Measurements from ENCODE around the gene TNP2. TPM values are rescaled to one million over a fixed set of nuclear protein-coding genes. Genes with fewer than 3 reads are reported as not detected.

The TNP2 gene
- total and polyA plus RNA-seq, 2 of the 4 experiments (the other 2 are of a cell fraction) = not detected

GRCh38 chr16:11238272-11239202 lies 30.6 kb downstream of the TNP2 start:
- Histone ChIP-seq H4K8ac (ENCODE audit: low read depth in 2 of 2, low read length in 2 of 2) (no peak overlapping the region), H2AK5ac (ENCODE audit: low read depth, low read length) (no peak overlapping the region), H3K18ac (ENCODE audit: low read depth, low read length) (no peak overlapping the region), H4K5ac (ENCODE audit: low read depth, low read length) (no peak overlapping the region), H3K4me1 (ENCODE audit: control insufficient read depth, insufficient read depth, low read length) (0 out of 2 replicates have a peak, but pooled peaks cover 2% of the 10 kb centered on the region), H4K20me1 (ENCODE audit: insufficient read depth, low read length) (no peaks in the 10 kb centered on the region), H3K9me1 (ENCODE audit: insufficient read depth, low read length) (no peaks in the 10 kb centered on the region; the same call in 1 of the 2 replicates), H2BK15ac (ENCODE audit: low read depth, low read length) (no peak overlapping the region), H3K36me3 (ENCODE audit: control insufficient read depth, insufficient read depth, low read length) (no peaks in the 10 kb centered on the region), H2BK5ac (ENCODE audit: low read depth, low read length, poor library complexity, severe bottlenecking) (no peak overlapping the region), H3K27ac (ENCODE audit: insufficient read depth, low read length) (no peak overlapping the region), H2AK9ac (replicated peaks; ENCODE audit: low read depth, low read length, poor library complexity) (no peak overlapping the region), H2BK120ac (ENCODE audit: low read depth, low read length) (no peak overlapping the region), H3K4me2 (ENCODE audit: low read depth, low read length) (no peak overlapping the region), H3K27me3 (ENCODE audit: control insufficient read depth, insufficient read depth, low read length) (peaks cover 4% of the 10 kb centered on the region; the same call in 1 of the 2 replicates), H2AFZ (replicated peaks; ENCODE audit: low read length, poor library complexity) (no peak overlapping the region), H3K9ac (ENCODE audit: low read depth, low read length) (no peak overlapping the region), H3K4ac (ENCODE audit: low read depth, low read length) (no peak overlapping the region), H2BK20ac (ENCODE audit: low read depth, low read length) (no peak overlapping the region), H3K23ac (ENCODE audit: low read depth, low read length) (no peak overlapping the region), H3K14ac (replicated peaks; ENCODE audit: low read depth, low read length) (no peak overlapping the region), H3K79me1 (ENCODE audit: low read depth in 1 of 2, low read length in 2 of 2) (no peaks in the 10 kb centered on the region), H3K9me3 (ENCODE audit: control insufficient read depth, insufficient read depth, low read length) (no peaks in the 10 kb centered on the region), H3K56ac (ENCODE audit: extremely low read depth, insufficient read depth, low read length) (no peak overlapping the region), H3K4me3 (ENCODE audit: insufficient read depth, low read depth, low read length) (no peak overlapping the region), H4K91ac (ENCODE audit: insufficient read depth, low read depth, low read length) (no peak overlapping the region)
- ATAC-seq (ENCODE audit: low read depth) (no peak), DNase-seq (no peak)
- POLR2A ChIA-PET (ENCODE audit: unreplicated experiment) = no interaction called here
- BruUV-seq (replicated peaks) = no TSS peak
- WGBS, 2 experiments (ENCODE audit: extremely low coverage in 2 of 2, insufficient read length in 1 of 2) = 100% methylated on average over 2 of the region's 15 CpGs; no CpG with 5 or more reads in 1 of the 2 experiments
- CTCF ChIA-PET = no interaction called here
- dilution Hi-C loops (cut with HindIII; ENCODE audit: low sequenced_read_pairs, unreplicated experiment) = no loop called here
- no peak for TF ChIP-seq CTCF (conservative IDR thresholded peaks at IDR 0.05; ENCODE audit: low read depth, low read length)
- no peak for TF ChIP-seq ELK1 (IDR thresholded peaks at IDR 0.05; ENCODE audit: borderline replicate concordance, low read depth, low read length)
- no peak for TF ChIP-seq POLR2A (IDR thresholded peaks at IDR 0.05; ENCODE audit: low read depth, low read length)
- TF ChIP-seq MXI1 (IDR thresholded peaks at IDR 0.05; ENCODE audit: borderline replicate concordance, low read depth, low read length) = no peak
- no peak for TF ChIP-seq BHLHE40 (IDR thresholded peaks at IDR 0.05; ENCODE audit: low read depth, low read length)
- TF ChIP-seq RAD21 (IDR thresholded peaks at IDR 0.05; ENCODE audit: low read length) = no peak
- no peak for TF ChIP-seq RCOR1 (IDR thresholded peaks at IDR 0.05; ENCODE audit: insufficient replicate concordance, low read length)
- no peak for TF ChIP-seq RFX5 (IDR thresholded peaks at IDR 0.05; ENCODE audit: low read depth, low read length)
- no peak for TF ChIP-seq MAZ (IDR thresholded peaks at IDR 0.05; ENCODE audit: borderline replicate concordance, low read depth, low read length)
- no peak for TF ChIP-seq NFE2L2 (IDR thresholded peaks at IDR 0.05; ENCODE audit: low read depth, low read length)
- TF ChIP-seq USF2 (IDR thresholded peaks at IDR 0.05; ENCODE audit: low read depth, low read length) = no peak
- no peak for TF ChIP-seq CHD1 (IDR thresholded peaks at IDR 0.05; ENCODE audit: low read depth, low read length)
- in situ Hi-C loops (cut with MboI; ENCODE audit: low sequenced_read_pairs) = no loop called here
- intact Hi-C loops (cut with micrococcal nuclease) = no loop called here
